ENCODE results near the gene RAB42.
"Not testable (repeated sequence)": the region's sequence is repeated elsewhere in the genome, so short reads cannot be mapped to it uniquely, and the experiment has no call there.

The RAB42 gene

GRCh38 chr1:28564310-28564709 is 27.8 kb upstream of the RAB42 start:
- DNase-seq (ENCODE audit: low read depth): no peak
- TF ChIP-seq CTCF (IDR thresholded peaks at IDR 0.05; ENCODE audit: control insufficient read depth, extremely low read depth, insufficient read depth): no peak
- no peak overlapping the region for H3K4me3 ChIP-seq (ENCODE audit: low read depth, low read length)

- no peak overlapping the region for H3K4me3 ChIP-seq (ENCODE audit: low read depth, low read length)
- no peak for TF ChIP-seq CTCF (IDR thresholded peaks at IDR 0.05; ENCODE audit: control insufficient read depth, extremely low read depth, insufficient read depth)
- DNase-seq (ENCODE audit: low read depth): no peak
Measured at GRCh38 chr1:28565040-28565439, 27.0 kb upstream of the RAB42 start.

- no peak overlapping the region for H3K4me3 ChIP-seq (ENCODE audit: low read depth, low read length)
- no peak for DNase-seq (ENCODE audit: low read depth)
- TF ChIP-seq CTCF (IDR thresholded peaks at IDR 0.05; ENCODE audit: control insufficient read depth, extremely low read depth, insufficient read depth): no peak
Measured at GRCh38 chr1:28565726-28566125, 26.3 kb upstream of the RAB42 start.

- H3K4me3 ChIP-seq (ENCODE audit: low read depth, low read length): no peak overlapping the region
- DNase-seq (ENCODE audit: low read depth): no peak
- no peak for TF ChIP-seq CTCF (IDR thresholded peaks at IDR 0.05; ENCODE audit: control insufficient read depth, extremely low read depth, insufficient read depth)
Measured at GRCh38 chr1:28566931-28567330, 25.1 kb upstream of the RAB42 start.

- DNase-seq (ENCODE audit: low read depth): no peak
- no peak overlapping the region for H3K4me3 ChIP-seq (ENCODE audit: low read depth, low read length)
- no peak for TF ChIP-seq CTCF (IDR thresholded peaks at IDR 0.05; ENCODE audit: control insufficient read depth, extremely low read depth, insufficient read depth)
Measured at GRCh38 chr1:28571911-28572310, 20.2 kb upstream of the RAB42 start.

GRCh38 chr1:28572891-28573290 is 19.2 kb upstream of the RAB42 start:
- H3K4me3 ChIP-seq (ENCODE audit: low read depth, low read length); DNase-seq (ENCODE audit: low read depth): not testable (repeated sequence)

GRCh38 chr1:28573564-28573963 is 18.5 kb upstream of the RAB42 start:
- no peak for TF ChIP-seq CTCF (IDR thresholded peaks at IDR 0.05; ENCODE audit: control insufficient read depth, extremely low read depth, insufficient read depth)
- no peak overlapping the region for H3K4me3 ChIP-seq (ENCODE audit: low read depth, low read length)
- DNase-seq (ENCODE audit: low read depth): no peak
